ENCODE results near the gene ZNF513.
"Not testable (repeated sequence)": the region's sequence is repeated elsewhere in the genome, so short reads cannot be mapped to it uniquely, and the experiment has no call there.

The ZNF513 gene

DNA sequence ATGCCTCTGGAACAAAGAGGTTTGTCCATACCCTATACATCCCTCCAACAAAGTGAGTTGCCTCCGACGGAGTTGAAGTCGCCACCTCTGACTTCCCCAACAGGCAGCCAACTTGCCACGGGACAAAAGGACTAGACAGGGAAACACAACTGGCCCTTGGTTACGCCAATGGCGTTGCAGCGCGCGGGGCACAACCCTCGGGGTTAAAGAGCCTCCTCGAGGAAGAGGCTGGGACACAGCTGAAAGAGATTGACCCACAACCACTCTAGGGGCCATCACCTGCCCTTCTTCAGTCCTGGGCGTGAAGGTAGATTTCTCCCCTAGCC lies 24.5 kb downstream of the ZNF513 start:
- DNase-seq (ENCODE audit: low read depth in 2 of 2) = no peak

GRCh38 chr2:27354597-27354927 lies 26.0 kb downstream of the ZNF513 start:
- no peak for DNase-seq (ENCODE audit: low read depth in 2 of 2)

- no peak for DNase-seq (ENCODE audit: low read depth in 2 of 2)
Observed at GRCh38 chr2:27353762-27354596, 26.6 kb downstream of the ZNF513 start.

GRCh38 chr2:27353386-27353761 lies 27.2 kb downstream of the ZNF513 start:
- not testable (repeated sequence) for DNase-seq (ENCODE audit: low read depth in 2 of 2)

GRCh38 chr2:27351802-27352598 lies 28.5 kb downstream of the ZNF513 start:
- DNase-seq (ENCODE audit: low read depth in 2 of 2) = no peak

GRCh38 chr2:27350106-27350693 lies 30.3 kb downstream of the ZNF513 start:
- no peak for DNase-seq (ENCODE audit: low read depth in 2 of 2)

GRCh38 chr2:27347641-27348040 lies 32.9 kb downstream of the ZNF513 start:
- DNase-seq (ENCODE audit: low read depth in 2 of 2) = no peak

DNA sequence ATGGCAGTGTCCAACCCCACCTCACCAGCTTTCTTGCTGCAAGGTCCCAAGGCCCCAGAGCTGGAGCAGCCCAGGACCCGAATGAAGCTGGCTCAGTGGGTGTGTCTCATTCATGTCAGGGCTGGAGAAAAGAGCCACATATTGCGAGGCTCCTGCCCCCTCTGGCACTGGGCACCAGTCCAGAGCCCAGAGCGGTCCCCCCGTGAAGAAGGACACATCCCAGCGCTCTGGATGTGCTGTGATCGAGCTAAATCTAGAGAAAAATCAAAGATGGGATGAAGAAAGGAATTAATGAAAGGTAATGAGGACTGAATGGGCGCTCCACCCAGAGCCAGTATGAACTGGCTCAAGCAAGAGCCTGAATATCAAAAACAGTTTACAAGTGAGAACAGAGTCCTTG lies 44.4 kb downstream of the ZNF513 start:
- DNase-seq (ENCODE audit: low read depth in 2 of 2) = no peak

GRCh38 chr2:27335311-27335710 lies 45.2 kb downstream of the ZNF513 start:
- no peak for DNase-seq (ENCODE audit: low read depth in 2 of 2)
